Sigmoid colon (tissue), 7 donors: ENCODE measurements around the gene KIAA1549. TPM values are rescaled to one million over a fixed set of nuclear protein-coding genes. Genes with fewer than 3 reads are reported as not detected.

Source experiments
- DNase-seq: peaks from one replicate; pipeline ENCODE4 v3.0.0-alpha.2; 2019
- H3K27ac ChIP-seq, 4 donors: fragments of 200-600 bp; sonication (generic); one replicate each; pipeline ENCODE4 v1.5.1; 2016 to 2019; ENCODE audit warnings: mild to moderate bottlenecking in 1 of 4
- H3K27me3 ChIP-seq, 3 donors: fragments of 200-600 bp; sonication (generic); one replicate each; pipeline ENCODE4 v1.5.1; 2019; ENCODE audit warnings: mild to moderate bottlenecking in 1 of 3
- H3K36me3 ChIP-seq, 4 donors: fragments of 200-600 bp; sonication (generic); one replicate each; pipeline ENCODE4 v1.5.1; 2016 to 2019
- H3K4me1 ChIP-seq, 4 donors: fragments of 200-600 bp; sonication (generic); one replicate each; pipeline ENCODE4 v1.5.1; 2017 to 2019
- H3K4me3 ChIP-seq, 4 donors: fragments of 200-600 bp; sonication (generic); one replicate each; pipeline ENCODE4 v1.5.1; 2017 to 2019; ENCODE audit warnings: mild to moderate bottlenecking in 2 of 4, moderate library complexity in 1 of 4
- H3K9me3 ChIP-seq, 4 donors: fragments of 200-600 bp in 3 of 4; sonication (generic) in 3 of 4; one replicate each; pipeline versions ENCODE4 v1.5.1 to v1.6.1; 2013 to 2019
- EP300 ChIP-seq, 4 donors: sonication (generic); formaldehyde crosslinking; IDR thresholded peaks; one replicate each; pipeline ENCODE4 v1.6.1; 2017; ENCODE audit warnings: antibody characterized with exemption in 4 of 4
- POLR2A ChIP-seq, 2 donors: fragments of 450-650 bp; IDR thresholded peaks; one replicate each; pipeline ENCODE4 v1.6.1; 2016; ENCODE audit warnings: antibody characterized with exemption in 2 of 2, mild to moderate bottlenecking in 2 of 2, moderate library complexity in 2 of 2
- POLR2AphosphoS5 ChIP-seq, 4 donors: sonication (generic); formaldehyde crosslinking; IDR thresholded peaks; one replicate each; pipeline ENCODE4 v1.6.1; 2017; ENCODE audit warnings: antibody characterized with exemption in 4 of 4
- WGBS, 2 donors: extraction: QIAGEN DNeasy Blood & Tissue Kit; methylation state at CpG; one replicate each; pipeline ENCODE4 v1.1.7; 2013; 5-methylcytosine and 5-hydroxymethylcytosine counted together
- intact Hi-C: fragments of 100-400 bp; cut with DNase I; formaldehyde crosslinking; loops from one replicate; pipeline ENCODE4 v1.15.1; 2023
- polyA plus RNA-seq, 3 donors: library from polyadenylated mRNA; stranded (reverse); fragments of 200-250 nt; gene quantifications; one replicate each; pipeline ENCODE4 v1.2.3, GENCODE V29; 2013
- total RNA-seq, 4 donors: library from RNA; depleted of rRNA; stranded (reverse); fragments of >200 nt; gene quantifications; one replicate each; pipeline ENCODE4 v1.1.0, GENCODE V29; 2016
- TF ChIP-seq, protein P1 (sequence below), 4 experiments: fragments of 450-650 bp in 3 of 4; fragments of 200-600 bp in 1 of 4; IDR thresholded peaks; one replicate each; pipeline ENCODE4 v1.5.1; 2016 to 2019; ENCODE audit warnings: antibody characterized with exemption in 4 of 4, mild to moderate bottlenecking in 3 of 4, moderate library complexity in 2 of 4
- donor health status: healthy with polysubstance abuse.
- donor health status: Bipolar disorder and iron deficiency.
- donor health status: healthy.

KIAA1549 gene
- total and polyA plus RNA-seq, 7 donors = under 0.01 to 3.0 (median 1.1) TPM

DNA sequence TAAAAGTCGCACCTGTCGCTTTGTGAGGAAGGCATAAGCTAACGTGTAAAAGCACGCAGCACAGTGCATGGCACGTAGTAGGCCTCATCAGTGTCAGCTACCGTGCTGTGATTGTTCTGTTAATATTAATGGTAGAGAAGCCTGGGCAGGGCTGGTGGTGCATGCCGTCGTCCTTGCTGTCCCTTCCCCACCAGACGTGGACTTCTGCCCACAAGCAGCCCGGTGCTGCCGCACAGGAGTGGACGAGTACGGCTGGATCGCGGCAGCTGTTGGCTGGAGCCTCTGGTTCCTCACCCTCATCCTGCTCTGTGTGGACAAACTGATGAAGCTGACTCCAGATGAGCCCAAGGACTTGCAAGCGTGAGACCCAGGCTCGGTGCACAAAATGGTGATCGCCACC, 178.5 kb downstream of the KIAA1549 start:
- peaks cover 0 to 3% (median 0%) of the 10 kb centered on the region in 3 donors for H3K27me3 ChIP-seq
- 96 to 97% methylated on average over 18 of the region's 18 CpGs for WGBS, 2 donors
- no peaks in the 10 kb centered on the region for H3K36me3 ChIP-seq
- DNase-seq = no peak
- no peaks in the 10 kb centered on the region for H3K4me1 ChIP-seq
- H3K4me3 ChIP-seq = no peak overlapping the region
- no peaks in the 10 kb centered on the region for H3K9me3 ChIP-seq
- intact Hi-C loops = no loop called here
- TF ChIP-seq, protein P1, sequence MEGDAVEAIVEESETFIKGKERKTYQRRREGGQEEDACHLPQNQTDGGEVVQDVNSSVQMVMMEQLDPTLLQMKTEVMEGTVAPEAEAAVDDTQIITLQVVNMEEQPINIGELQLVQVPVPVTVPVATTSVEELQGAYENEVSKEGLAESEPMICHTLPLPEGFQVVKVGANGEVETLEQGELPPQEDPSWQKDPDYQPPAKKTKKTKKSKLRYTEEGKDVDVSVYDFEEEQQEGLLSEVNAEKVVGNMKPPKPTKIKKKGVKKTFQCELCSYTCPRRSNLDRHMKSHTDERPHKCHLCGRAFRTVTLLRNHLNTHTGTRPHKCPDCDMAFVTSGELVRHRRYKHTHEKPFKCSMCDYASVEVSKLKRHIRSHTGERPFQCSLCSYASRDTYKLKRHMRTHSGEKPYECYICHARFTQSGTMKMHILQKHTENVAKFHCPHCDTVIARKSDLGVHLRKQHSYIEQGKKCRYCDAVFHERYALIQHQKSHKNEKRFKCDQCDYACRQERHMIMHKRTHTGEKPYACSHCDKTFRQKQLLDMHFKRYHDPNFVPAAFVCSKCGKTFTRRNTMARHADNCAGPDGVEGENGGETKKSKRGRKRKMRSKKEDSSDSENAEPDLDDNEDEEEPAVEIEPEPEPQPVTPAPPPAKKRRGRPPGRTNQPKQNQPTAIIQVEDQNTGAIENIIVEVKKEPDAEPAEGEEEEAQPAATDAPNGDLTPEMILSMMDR (IDR thresholded peaks at IDR 0.05) = no peak
- TF ChIP-seq POLR2AphosphoS5 (IDR thresholded peaks at IDR 0.05) (no peak), EP300 (IDR thresholded peaks at IDR 0.05) (no peak)
- no peak overlapping the region for H3K27ac ChIP-seq

DNA sequence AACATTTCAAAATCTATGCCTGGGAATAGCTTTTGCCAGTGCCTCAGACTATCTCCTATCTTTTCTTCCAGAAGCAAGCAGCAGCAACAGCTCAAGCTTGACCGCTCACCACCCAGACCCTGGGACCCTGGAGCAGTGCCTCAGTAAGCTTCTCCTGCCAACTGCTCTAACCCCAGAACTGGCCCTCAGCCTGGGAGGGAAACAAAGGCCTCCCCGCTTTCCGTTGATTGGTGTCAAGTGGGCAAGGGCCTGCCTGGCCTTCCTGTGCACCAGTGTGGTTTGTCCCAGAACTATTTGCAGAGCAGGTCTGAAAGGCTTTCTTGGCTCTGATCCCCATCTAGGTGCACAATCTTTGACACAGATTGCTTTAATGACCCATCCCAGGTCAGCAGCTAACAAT, 179.9 kb downstream of the KIAA1549 start:
- Histone ChIP-seq H3K9me3 (no peaks in the 10 kb centered on the region), H3K4me3 (no peak overlapping the region), H3K36me3 (no peaks in the 10 kb centered on the region), H3K27me3 (peaks cover 0 to 7% (median 0%) of the 10 kb centered on the region in 3 donors), H3K27ac (no peak overlapping the region), H3K4me1 (no peaks in the 10 kb centered on the region)
- DNase-seq = no peak
- intact Hi-C loops = no loop called here
- WGBS, 2 donors = 91 to 93% methylated on average over 3 of the region's 3 CpGs
- TF ChIP-seq, protein P1 (IDR thresholded peaks at IDR 0.05) = no peak
- TF ChIP-seq EP300 (IDR thresholded peaks at IDR 0.05) (no peak), POLR2A (IDR thresholded peaks at IDR 0.05) (no peak), POLR2AphosphoS5 (IDR thresholded peaks at IDR 0.05) (no peak)

DNA sequence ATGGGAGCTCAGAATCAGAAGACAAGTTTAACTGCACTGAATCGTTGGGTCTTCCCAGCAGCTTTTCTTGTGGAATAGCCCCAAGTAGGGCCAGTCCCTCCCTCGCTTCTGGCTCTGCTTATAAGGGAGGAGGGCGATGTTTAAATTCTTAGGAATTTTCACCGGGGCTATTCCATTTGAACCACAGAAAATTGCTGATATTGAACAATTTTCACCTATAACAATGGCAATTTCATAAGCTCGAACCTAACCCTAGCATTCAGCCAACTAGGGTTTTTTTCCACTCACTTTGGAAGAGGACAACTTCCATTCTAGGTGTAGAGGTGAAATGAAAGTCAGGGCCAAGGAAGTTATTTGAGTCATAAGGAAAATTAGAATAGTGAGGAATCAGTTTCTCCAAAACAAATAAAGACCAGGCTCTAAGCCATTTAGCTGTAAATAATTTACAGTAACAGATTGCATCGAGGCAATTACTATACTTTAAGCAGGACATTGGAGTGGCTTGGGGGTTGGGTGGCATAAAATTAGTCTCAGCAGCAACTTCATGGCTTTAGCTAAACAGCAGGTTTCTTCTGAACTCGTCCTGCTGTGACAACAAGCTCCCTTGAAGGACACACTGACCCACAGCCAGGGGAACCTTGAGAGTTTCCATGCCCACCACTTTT, 181.7 kb downstream of the KIAA1549 start:
- 57 to 76% methylated on average over 7 of the region's 7 CpGs for WGBS, 2 donors
- no peak overlapping the region for H3K4me3 ChIP-seq
- H3K4me1 ChIP-seq = no peaks in the 10 kb centered on the region
- no peaks in the 10 kb centered on the region for H3K9me3 ChIP-seq
- H3K27ac ChIP-seq = no peak overlapping the region
- intact Hi-C loops = no loop called here
- DNase-seq = no peak
- H3K36me3 ChIP-seq = no peaks in the 10 kb centered on the region
- TF ChIP-seq POLR2A (IDR thresholded peaks at IDR 0.05) (no peak), POLR2AphosphoS5 (IDR thresholded peaks at IDR 0.05) (no peak), EP300 (IDR thresholded peaks at IDR 0.05) (no peak)
- TF ChIP-seq, protein P1 (IDR thresholded peaks at IDR 0.05) = no peak
- peaks cover 0 to 7% (median 0%) of the 10 kb centered on the region in 3 donors for H3K27me3 ChIP-seq

DNA sequence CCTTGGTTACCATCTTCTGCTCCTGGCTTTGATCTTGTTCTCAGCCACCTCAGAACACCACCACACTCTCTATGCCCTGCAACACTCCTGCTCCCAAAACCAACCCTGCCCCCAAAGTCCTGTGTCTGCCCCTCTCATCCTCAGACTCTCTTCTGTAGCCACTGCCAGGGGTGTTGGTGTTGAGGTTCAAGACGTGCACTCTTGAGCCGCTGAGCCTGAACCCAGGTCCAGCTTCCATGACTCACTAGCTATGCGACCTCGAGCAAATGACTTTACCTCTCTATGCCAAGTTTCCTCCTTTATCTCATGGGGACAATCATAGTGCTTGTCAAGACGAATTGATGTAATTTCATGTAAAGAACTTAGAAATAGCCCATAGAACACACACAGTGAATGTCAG, 182.4 kb downstream of the KIAA1549 start:
- Histone ChIP-seq H3K27ac (no peak overlapping the region), H3K9me3 (no peaks in the 10 kb centered on the region), H3K4me3 (no peak overlapping the region), H3K36me3 (no peaks in the 10 kb centered on the region), H3K4me1 (no peaks in the 10 kb centered on the region), H3K27me3 (peaks cover 0 to 7% (median 0%) of the 10 kb centered on the region in 3 donors)
- TF ChIP-seq, protein P1 (IDR thresholded peaks at IDR 0.05) = no peak
- no peak for TF ChIP-seq EP300 (IDR thresholded peaks at IDR 0.05)
- TF ChIP-seq POLR2AphosphoS5 (IDR thresholded peaks at IDR 0.05) = no peak
- TF ChIP-seq POLR2A (IDR thresholded peaks at IDR 0.05) = no peak
- WGBS, 2 donors = 50 to 77% methylated on average over 5 of the region's 5 CpGs
- intact Hi-C loops = no loop called here
- no peak for DNase-seq
